NB4 (cell line): ENCODE data around the gene PRG3.

Experiments
- POLR2A ChIP-seq: IDR thresholded peaks from 2 replicates; pipeline ENCODE4 v1.6.1; 2011; ENCODE audit warnings: mild to moderate bottlenecking; ENCODE audit not compliant: insufficient read length; ENCODE audit errors: extremely low read depth
- TF ChIP-seq, protein P1 (sequence below): IDR thresholded peaks from one replicate; pipeline ENCODE4 v1.5.1; 2012; ENCODE audit warnings: low read depth, low read length
- TF ChIP-seq, protein P2 (sequence below): IDR thresholded peaks from 2 replicates; pipeline ENCODE4 v1.6.1; 2011; ENCODE audit warnings: low read depth, low read length

DNA sequence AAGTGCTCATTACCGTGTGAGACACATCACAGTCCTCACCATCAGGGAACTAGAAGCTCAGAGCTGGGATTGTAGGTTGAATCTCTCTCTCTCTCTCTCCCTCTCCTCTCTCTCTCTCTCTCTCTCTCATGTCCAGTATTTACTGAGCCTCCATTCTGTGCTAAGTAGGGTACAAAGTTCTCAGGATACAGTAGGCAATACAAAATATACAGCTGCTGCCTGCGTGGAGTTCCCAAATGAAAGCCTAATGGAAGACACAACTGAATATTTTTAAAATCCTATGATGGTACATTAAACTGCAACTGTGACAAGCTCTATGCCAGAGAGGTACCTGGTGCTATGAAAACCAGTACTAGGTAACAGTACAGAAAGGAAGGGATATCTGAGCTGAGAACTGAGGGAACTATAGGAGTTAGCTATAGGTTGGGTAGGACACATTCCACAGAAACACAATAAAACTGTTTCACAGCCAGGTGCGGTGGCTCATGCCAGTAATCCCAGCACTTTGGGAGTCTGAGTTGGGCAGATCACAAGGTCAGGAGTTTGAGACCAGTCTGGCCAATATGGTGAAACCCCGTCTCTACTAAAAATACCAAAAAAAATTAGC, 19.1 kb upstream of the PRG3 start:
- TF ChIP-seq, protein P1, sequence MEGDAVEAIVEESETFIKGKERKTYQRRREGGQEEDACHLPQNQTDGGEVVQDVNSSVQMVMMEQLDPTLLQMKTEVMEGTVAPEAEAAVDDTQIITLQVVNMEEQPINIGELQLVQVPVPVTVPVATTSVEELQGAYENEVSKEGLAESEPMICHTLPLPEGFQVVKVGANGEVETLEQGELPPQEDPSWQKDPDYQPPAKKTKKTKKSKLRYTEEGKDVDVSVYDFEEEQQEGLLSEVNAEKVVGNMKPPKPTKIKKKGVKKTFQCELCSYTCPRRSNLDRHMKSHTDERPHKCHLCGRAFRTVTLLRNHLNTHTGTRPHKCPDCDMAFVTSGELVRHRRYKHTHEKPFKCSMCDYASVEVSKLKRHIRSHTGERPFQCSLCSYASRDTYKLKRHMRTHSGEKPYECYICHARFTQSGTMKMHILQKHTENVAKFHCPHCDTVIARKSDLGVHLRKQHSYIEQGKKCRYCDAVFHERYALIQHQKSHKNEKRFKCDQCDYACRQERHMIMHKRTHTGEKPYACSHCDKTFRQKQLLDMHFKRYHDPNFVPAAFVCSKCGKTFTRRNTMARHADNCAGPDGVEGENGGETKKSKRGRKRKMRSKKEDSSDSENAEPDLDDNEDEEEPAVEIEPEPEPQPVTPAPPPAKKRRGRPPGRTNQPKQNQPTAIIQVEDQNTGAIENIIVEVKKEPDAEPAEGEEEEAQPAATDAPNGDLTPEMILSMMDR, result no peak
- TF ChIP-seq, protein P2, sequence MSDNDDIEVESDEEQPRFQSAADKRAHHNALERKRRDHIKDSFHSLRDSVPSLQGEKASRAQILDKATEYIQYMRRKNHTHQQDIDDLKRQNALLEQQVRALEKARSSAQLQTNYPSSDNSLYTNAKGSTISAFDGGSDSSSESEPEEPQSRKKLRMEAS, result no peak
- TF ChIP-seq POLR2A, result no peak
